Stimulated activated CD4-positive, alpha-beta T cell treated with anti-CD3 and anti-CD28 coated beads, Interleukin-12 subunit alpha, Interleukin-12 subunit beta, amount 100 ng/mL, for 4 hours (primary cell): ENCODE measurements around the gene TTC3.
"Not testable (repeated sequence)": the region's sequence is repeated elsewhere in the genome, so short reads cannot be mapped to it uniquely, and the experiment has no call there.

Experiments used
- DNase-seq: peaks from one replicate; pipeline ENCODE4 v3.0.0-alpha.2; 2020

TTC3 gene

GRCh38 chr21:37095821-37096220 is 22.8 kb downstream of the TTC3 start:
- DNase-seq: no peak

GRCh38 chr21:37098751-37099150 is 25.7 kb downstream of the TTC3 start:
- no peak for DNase-seq

GRCh38 chr21:37100316-37100715 is 27.3 kb downstream of the TTC3 start:
- DNase-seq: no peak

- DNase-seq: no peak
Observed at GRCh38 chr21:37101384-37101783, 28.3 kb downstream of the TTC3 start.

- not testable (repeated sequence) for DNase-seq
Observed at GRCh38 chr21:37102746-37103145, 29.7 kb downstream of the TTC3 start.

GRCh38 chr21:37106998-37107397 is 33.9 kb downstream of the TTC3 start:
- no peak for DNase-seq

- not testable (repeated sequence) for DNase-seq
Observed at GRCh38 chr21:37111029-37111428, 38.0 kb downstream of the TTC3 start.

- not testable (repeated sequence) for DNase-seq
Observed at GRCh38 chr21:37114301-37114700, 41.2 kb downstream of the TTC3 start.

- DNase-seq: not testable (repeated sequence)
Observed at GRCh38 chr21:37116459-37116858, 43.4 kb downstream of the TTC3 start.

GRCh38 chr21:37117204-37117603 is 44.1 kb downstream of the TTC3 start:
- DNase-seq: no peak

- DNase-seq: no peak
Observed at GRCh38 chr21:37118187-37118826, 45.3 kb downstream of the TTC3 start.

GRCh38 chr21:37119421-37120218 is 46.6 kb downstream of the TTC3 start:
- no peak for DNase-seq

GRCh38 chr21:37128076-37128475 is 55.0 kb downstream of the TTC3 start:
- DNase-seq: no peak

GRCh38 chr21:37130971-37131370 is 57.9 kb downstream of the TTC3 start:
- DNase-seq: no peak

GRCh38 chr21:37136261-37136660 is 63.2 kb downstream of the TTC3 start:
- no peak for DNase-seq

- no peak for DNase-seq
Observed at GRCh38 chr21:37136744-37137143, 63.7 kb downstream of the TTC3 start.

GRCh38 chr21:37139154-37139553 is 66.1 kb downstream of the TTC3 start:
- DNase-seq: no peak

GRCh38 chr21:37139902-37140301 is 66.8 kb downstream of the TTC3 start:
- DNase-seq: no peak

GRCh38 chr21:37143392-37143791 is 70.3 kb downstream of the TTC3 start:
- DNase-seq: not testable (repeated sequence)

- no peak for DNase-seq
Observed at GRCh38 chr21:37145635-37146111, 72.6 kb downstream of the TTC3 start.

- no peak for DNase-seq
Observed at GRCh38 chr21:37146320-37147235, 73.5 kb downstream of the TTC3 start.

- DNase-seq: no peak
Observed at GRCh38 chr21:37149411-37149810, 76.4 kb downstream of the TTC3 start.
